ENCODE results near the gene F10. TPM values are rescaled to one million over a fixed set of nuclear protein-coding genes. Genes with fewer than 3 reads are reported as not detected.
"Not testable (repeated sequence)": the region's sequence is repeated elsewhere in the genome, so short reads cannot be mapped to it uniquely, and the experiment has no call there.

Gene F10
- total and polyA plus RNA-seq, 10 donors, result 1.6 to 6.4 (median 2.9) TPM

DNA sequence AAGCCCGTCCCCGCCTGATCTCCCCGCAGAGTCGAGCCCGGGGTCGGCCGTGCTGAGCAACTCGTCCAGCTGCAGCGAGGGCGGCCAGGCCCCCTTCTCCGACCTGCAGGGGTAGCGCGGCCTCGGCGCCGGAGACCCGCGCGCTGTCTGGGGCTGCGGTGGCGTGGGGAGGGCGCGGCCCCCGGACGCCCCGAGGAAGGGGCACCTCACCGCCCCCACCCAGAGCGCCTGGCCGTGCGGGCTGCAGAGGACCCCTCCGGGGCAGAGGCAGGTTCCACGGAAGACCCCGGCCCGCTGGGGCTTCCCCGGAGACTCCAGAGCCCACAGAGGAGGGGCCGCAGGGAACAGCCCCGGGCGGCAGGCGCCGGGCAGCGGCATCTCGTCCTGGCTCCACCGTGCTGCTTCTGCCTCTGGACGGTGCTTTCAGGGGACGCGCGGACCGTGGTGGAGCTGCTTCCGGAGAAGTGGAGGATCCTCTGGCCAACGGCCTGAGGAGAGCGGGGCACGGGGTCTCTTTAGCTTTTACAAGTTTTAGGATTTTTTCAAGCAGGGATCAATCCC, 25.8 kb upstream of the F10 start:
- 81 to 97% (median 94%) methylated on average over 12 to 52 of the region's 52 CpGs for WGBS, 5 donors
- Histone ChIP-seq H3K36me3 (peaks cover 0 to 4% (median 0%) of the 10 kb centered on the region in 6 donors), H3K4me1 (no peaks in the 10 kb centered on the region), H3K9me3 (no peaks in the 10 kb centered on the region), H3K27ac (no peak overlapping the region), H3K4me3 (no peak overlapping the region), H3K27me3 (replicated peaks in 1 of 7) (peaks cover 0 to 4% (median 0%) of the 10 kb centered on the region in 7 donors)
- TF ChIP-seq, protein P1, sequence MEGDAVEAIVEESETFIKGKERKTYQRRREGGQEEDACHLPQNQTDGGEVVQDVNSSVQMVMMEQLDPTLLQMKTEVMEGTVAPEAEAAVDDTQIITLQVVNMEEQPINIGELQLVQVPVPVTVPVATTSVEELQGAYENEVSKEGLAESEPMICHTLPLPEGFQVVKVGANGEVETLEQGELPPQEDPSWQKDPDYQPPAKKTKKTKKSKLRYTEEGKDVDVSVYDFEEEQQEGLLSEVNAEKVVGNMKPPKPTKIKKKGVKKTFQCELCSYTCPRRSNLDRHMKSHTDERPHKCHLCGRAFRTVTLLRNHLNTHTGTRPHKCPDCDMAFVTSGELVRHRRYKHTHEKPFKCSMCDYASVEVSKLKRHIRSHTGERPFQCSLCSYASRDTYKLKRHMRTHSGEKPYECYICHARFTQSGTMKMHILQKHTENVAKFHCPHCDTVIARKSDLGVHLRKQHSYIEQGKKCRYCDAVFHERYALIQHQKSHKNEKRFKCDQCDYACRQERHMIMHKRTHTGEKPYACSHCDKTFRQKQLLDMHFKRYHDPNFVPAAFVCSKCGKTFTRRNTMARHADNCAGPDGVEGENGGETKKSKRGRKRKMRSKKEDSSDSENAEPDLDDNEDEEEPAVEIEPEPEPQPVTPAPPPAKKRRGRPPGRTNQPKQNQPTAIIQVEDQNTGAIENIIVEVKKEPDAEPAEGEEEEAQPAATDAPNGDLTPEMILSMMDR (IDR thresholded peaks at IDR 0.05 in 8 of 11, conservative IDR thresholded peaks at IDR 0.05 in 3 of 11), result no peak
- TF ChIP-seq POLR2A (IDR thresholded peaks at IDR 0.05) (no peak), POLR2AphosphoS5 (IDR thresholded peaks at IDR 0.05) (no peak)
- intact Hi-C loops (cut with DNase I; ENCODE audit: low total_unique reads), result no loop called here
- no peak for DNase-seq

DNA sequence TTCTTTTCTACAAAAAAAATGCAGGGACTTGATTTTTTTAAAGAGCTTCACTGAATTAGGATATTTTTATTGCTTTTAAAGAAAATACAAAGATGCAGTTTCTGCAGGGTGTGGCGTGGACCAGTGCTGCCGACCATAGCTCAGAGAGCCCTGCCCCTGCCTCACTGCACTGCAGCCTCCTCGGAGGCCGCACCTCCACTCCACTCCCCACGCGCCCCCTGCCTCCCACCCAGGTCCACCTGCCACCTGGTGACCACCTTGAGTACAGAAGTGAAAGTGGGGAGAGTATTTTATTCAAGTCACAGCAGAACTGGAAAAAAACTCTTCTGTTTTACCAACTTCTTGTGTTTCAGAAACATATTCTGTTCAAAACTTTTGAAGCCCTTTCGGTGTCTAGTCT, 24.9 kb upstream of the F10 start:
- no peak for DNase-seq
- Histone ChIP-seq H3K27me3 (replicated peaks in 1 of 7) (peaks cover 0 to 4% (median 0%) of the 10 kb centered on the region in 7 donors), H3K27ac (no peak overlapping the region), H3K36me3 (peaks cover 0 to 4% (median 0%) of the 10 kb centered on the region in 6 donors), H3K9me3 (no peaks in the 10 kb centered on the region), H3K4me3 (no peak overlapping the region), H3K4me1 (no peaks in the 10 kb centered on the region)
- WGBS, 5 donors, result 85 to 98% (median 89%) methylated on average over 7 of the region's 7 CpGs
- intact Hi-C loops (cut with DNase I; ENCODE audit: low total_unique reads), result no loop called here
- TF ChIP-seq, protein P1 (IDR thresholded peaks at IDR 0.05 in 8 of 11, conservative IDR thresholded peaks at IDR 0.05 in 3 of 11), result no peak
- TF ChIP-seq POLR2AphosphoS5 (IDR thresholded peaks at IDR 0.05) (no peak), POLR2A (IDR thresholded peaks at IDR 0.05) (no peak)

GRCh38 chr13:113098162-113098732, 24.4 kb upstream of the F10 start:
- TF ChIP-seq POLR2A (IDR thresholded peaks at IDR 0.05) (no peak), POLR2AphosphoS5 (IDR thresholded peaks at IDR 0.05) (no peak)
- TF ChIP-seq, protein P1 (IDR thresholded peaks at IDR 0.05 in 8 of 11, conservative IDR thresholded peaks at IDR 0.05 in 3 of 11), result no peak
- 81 to 89% (median 83%) methylated on average over 30 of the region's 30 CpGs for WGBS, 5 donors
- H3K27me3 ChIP-seq (replicated peaks in 1 of 7), result peaks cover 0 to 4% (median 0%) of the 10 kb centered on the region in 7 donors

GRCh38 chr13:113099142-113099541, 23.5 kb upstream of the F10 start:
- Histone ChIP-seq H3K27ac (no peak overlapping the region), H3K27me3 (replicated peaks in 1 of 7) (peaks cover 0 to 11% (median 0%) of the 10 kb centered on the region in 7 donors), H3K36me3 (peaks cover 0 to 4% (median 0%) of the 10 kb centered on the region in 6 donors), H3K9me3 (no peaks in the 10 kb centered on the region), H3K4me3 (no peak overlapping the region), H3K4me1 (no peaks in the 10 kb centered on the region)
- DNase-seq, result no peak
- 86 to 92% (median 88%) methylated on average over 11 of the region's 11 CpGs for WGBS, 5 donors
- intact Hi-C loops (cut with DNase I; ENCODE audit: low total_unique reads), result no loop called here
- TF ChIP-seq POLR2A (IDR thresholded peaks at IDR 0.05) (no peak), POLR2AphosphoS5 (IDR thresholded peaks at IDR 0.05) (no peak)
- TF ChIP-seq, protein P1 (IDR thresholded peaks at IDR 0.05 in 8 of 11, conservative IDR thresholded peaks at IDR 0.05 in 3 of 11), result no peak

More at GRCh38 chr13:113098162-113098732, 24.4 kb upstream of the F10 start:
- H3K27ac ChIP-seq, result no peak overlapping the region
- intact Hi-C loops (cut with DNase I; ENCODE audit: low total_unique reads), result no loop called here
- no peaks in the 10 kb centered on the region for H3K4me1 ChIP-seq
- DNase-seq, result no peak
- H3K4me3 ChIP-seq, result no peak overlapping the region
- H3K9me3 ChIP-seq, result no peaks in the 10 kb centered on the region
- peaks cover 0 to 4% (median 0%) of the 10 kb centered on the region in 6 donors for H3K36me3 ChIP-seq

DNA sequence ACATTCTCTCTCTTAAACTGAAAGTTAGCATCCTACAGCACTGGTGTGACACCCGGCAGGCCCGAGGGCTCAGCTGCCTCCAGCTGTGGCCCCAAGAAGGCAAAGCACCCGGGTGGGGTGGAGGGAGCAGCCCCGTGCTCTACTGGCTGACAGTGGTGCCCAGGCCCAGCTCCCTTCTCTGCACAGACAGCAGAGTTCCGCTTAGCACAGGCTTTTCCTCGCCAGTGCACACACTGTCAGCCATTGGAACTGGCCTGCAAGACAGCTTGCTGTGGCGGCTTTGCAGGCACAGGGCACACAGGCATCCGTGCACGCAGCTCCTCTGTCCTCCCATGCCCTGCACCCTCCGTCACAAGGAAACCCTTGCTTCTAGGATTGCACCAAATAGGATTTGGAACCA, 20.3 kb upstream of the F10 start:
- H3K4me3 ChIP-seq; H3K36me3 ChIP-seq; H3K27ac ChIP-seq; DNase-seq; H3K4me1 ChIP-seq; H3K9me3 ChIP-seq; intact Hi-C loops (cut with DNase I; ENCODE audit: low total_unique reads): not testable (repeated sequence)
- H3K27me3 ChIP-seq (replicated peaks in 1 of 7), result peaks cover 0 to 26% (median 0%) of the 10 kb centered on the region in 7 donors
- 59 to 91% (median 81%) methylated on average over 7 to 10 of the region's 10 CpGs for WGBS, 5 donors
